PC-3 (cell line): ENCODE data around the gene CDK7. TPM values are rescaled to one million over a fixed set of nuclear protein-coding genes. Genes with fewer than 3 reads are reported as not detected.

ENCODE experiments used
- ATAC-seq: fragments of 200-7000 bp; cut with Tn5 transposase; 2 replicates; pipeline ENCODE4 v1.9.1; 2020; ENCODE audit warnings: mild to moderate bottlenecking, moderate library complexity
- BruUV-seq: library from RNA; stranded (reverse); fragments of 400-500 nt; replicated peaks from 2 replicates; lab custom pipeline; 2021; lab: Mats Ljungman, UMichigan
- CTCF ChIA-PET: fragments of 300-600 bp; sonication (Branson Sonifier 250); formaldehyde crosslinking; loops from one replicate; lab custom pipeline; 2022; ENCODE audit warnings: antibody characterized with exemption; lab: Charles Lee
- POLR2A ChIA-PET: fragments of 300-600 bp; sonication (Branson Sonifier 250); formaldehyde crosslinking; loops from one replicate; lab custom pipeline; 2022; ENCODE audit warnings: antibody characterized with exemption; ENCODE audit not compliant: unreplicated experiment; lab: Charles Lee
- DNase-seq: peaks from one replicate; pipeline ENCODE4 v3.0.0-alpha.2; 2015
- H2AFZ ChIP-seq: fragments of 300-600 bp; sonication (generic); 2 replicates; pipeline ENCODE4 v1.6.0; 2016; ENCODE audit warnings: antibody characterized with exemption, low read length
- H3F3A ChIP-seq: fragments of 300-600 bp; sonication (generic); one replicate; pipeline ENCODE4 v1.6.0; 2017; ENCODE audit warnings: antibody characterized with exemption, low read length, control low read depth, mild to moderate bottlenecking; ENCODE audit not compliant: unreplicated experiment
- H3K27ac ChIP-seq: fragments of 300-600 bp; sonication (generic); 2 replicates; pipeline ENCODE4 v1.5.1; 2016; ENCODE audit warnings: mild to moderate bottlenecking, low read length
- H3K27me3 ChIP-seq: fragments of 300-600 bp; sonication (generic); 2 replicates; pipeline ENCODE4 v1.6.1; 2016; ENCODE audit warnings: low read length, mixed read lengths
- H3K36me3 ChIP-seq: fragments of 300-600 bp; sonication (generic); 2 replicates; pipeline ENCODE4 v1.6.1; 2016; ENCODE audit warnings: low read depth, mixed run types, low read length, mixed read lengths
- H3K4me1 ChIP-seq: fragments of 300-600 bp; sonication (generic); 2 replicates; pipeline ENCODE4 v1.5.1; 2016; ENCODE audit warnings: low read length; ENCODE audit not compliant: insufficient read depth
- H3K4me2 ChIP-seq: fragments of 300-600 bp; sonication (generic); 2 replicates; pipeline ENCODE4 v1.6.0; 2016; ENCODE audit warnings: low read length
- H3K4me3 ChIP-seq: fragments of 300-600 bp; sonication (generic); 2 replicates; pipeline ENCODE4 v1.5.1; 2016; ENCODE audit warnings: mild to moderate bottlenecking, low read length, mixed read lengths
- H3K79me2 ChIP-seq: fragments of 300-600 bp; sonication (generic); 2 replicates; pipeline ENCODE4 v1.6.1; 2017; ENCODE audit warnings: low read length, mixed read lengths
- H3K9ac ChIP-seq: fragments of 300-600 bp; sonication (generic); 2 replicates; pipeline ENCODE4 v1.6.0; 2016; ENCODE audit warnings: mild to moderate bottlenecking, low read length
- H3K9me2 ChIP-seq: fragments of 300-600 bp; sonication (generic); replicated peaks from 2 replicates; pipeline ENCODE4 v1.6.1; 2016; ENCODE audit warnings: mixed run types, low read length, mixed read lengths
- H3K9me3 ChIP-seq: fragments of 300-600 bp; sonication (generic); 2 replicates; pipeline ENCODE4 v1.6.1; 2016; ENCODE audit warnings: low read length, mixed read lengths
- H4K20me1 ChIP-seq: fragments of 300-600 bp; sonication (generic); 2 replicates; pipeline ENCODE4 v1.6.1; 2016; ENCODE audit warnings: low read length, mixed read lengths
- CTCF ChIP-seq: fragments of 300-600 bp; sonication (generic); conservative IDR thresholded peaks from 2 replicates; pipeline ENCODE4 v1.5.1; 2017; ENCODE audit warnings: antibody characterized with exemption, low read depth, mild to moderate bottlenecking, low read length
- EZH2 ChIP-seq: fragments of 300-600 bp; sonication (generic); IDR thresholded peaks from one replicate; pipeline ENCODE4 v1.6.1; 2017; ENCODE audit warnings: antibody characterized with exemption, mild to moderate bottlenecking, low read length; ENCODE audit not compliant: unreplicated experiment
- EZH2phosphoT487 ChIP-seq: fragments of 300-600 bp; sonication (generic); IDR thresholded peaks from 2 replicates; pipeline ENCODE4 v1.6.1; 2018; ENCODE audit warnings: mild to moderate bottlenecking, antibody characterized with exemption, low read length, borderline replicate concordance
- intact Hi-C: fragments of 100-400 bp; cut with micrococcal nuclease; formaldehyde crosslinking; loops from 2 replicates; pipeline ENCODE4 v1.9.0; 2023
- total RNA-seq: library from RNA; depleted of rRNA; stranded (reverse); fragments of >200 nt; gene quantifications from 2 replicates; pipeline ENCODE4 v1.2.3, GENCODE V29; 2014

CDK7 gene
- total RNA-seq, 1 experiment from 2014 or later: 26.6 TPM

- H3K27ac ChIP-seq: no peak overlapping the region
- no peak overlapping the region for H2AFZ ChIP-seq
- H3K27me3 ChIP-seq: no peaks in the 10 kb centered on the region
- DNase-seq (no peak), ATAC-seq (no peak; the same call in 1 of the 2 replicates)
- H3K9ac ChIP-seq: no peak overlapping the region
- H3K36me3 ChIP-seq: peaks cover 13% of the 10 kb centered on the region; the same call in 1 of the 2 replicates
- no peaks in the 10 kb centered on the region for H3K9me2 ChIP-seq
- no peaks in the 10 kb centered on the region for H4K20me1 ChIP-seq
- H3F3A ChIP-seq: peaks cover 2% of the 10 kb centered on the region
- TF ChIP-seq EZH2 (no peak), CTCF (no peak), EZH2phosphoT487 (no peak)
- H3K4me2 ChIP-seq: no peak overlapping the region
- H3K4me1 ChIP-seq: no peaks in the 10 kb centered on the region
- H3K4me3 ChIP-seq: no peak overlapping the region
- intact Hi-C loops: no loop called here
- BruUV-seq: no TSS peak
- POLR2A ChIA-PET: no interaction called here
- H3K79me2 ChIP-seq: no peaks in the 10 kb centered on the region
- CTCF ChIA-PET: interaction anchor here (0.8 kb wide), 1 partner anchor 178 kb away, joined by 3 read pairs; no protein-coding TSS in a partner anchor
- no peaks in the 10 kb centered on the region for H3K9me3 ChIP-seq
These were observed 36.2 kb downstream of the CDK7 start for GRCh38 chr5:69270840-69271239.

DNA sequence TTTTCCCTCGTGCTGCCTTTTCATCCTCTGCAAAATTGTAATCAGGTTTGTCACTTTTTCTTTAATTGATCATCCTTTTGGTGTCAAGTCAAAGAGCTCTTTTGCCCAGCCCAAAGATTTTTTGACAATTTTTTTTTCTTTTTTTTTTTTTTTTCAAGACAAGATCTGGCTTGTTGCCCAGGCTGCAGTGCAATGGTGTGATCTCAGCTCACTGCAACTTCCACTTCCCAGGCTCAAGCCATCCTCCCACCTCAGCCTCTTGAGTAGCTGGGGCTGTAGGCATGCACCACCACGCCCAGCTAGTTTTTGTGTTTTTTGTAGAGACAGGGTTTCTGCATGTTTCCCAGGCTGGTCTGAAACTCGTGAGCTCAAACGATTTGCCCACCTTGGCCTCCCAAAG, 36.7 kb downstream of the CDK7 start:
- Histone ChIP-seq H3F3A (peaks cover 2% of the 10 kb centered on the region), H3K79me2 (no peaks in the 10 kb centered on the region), H3K9me2 (no peaks in the 10 kb centered on the region), H3K27me3 (no peaks in the 10 kb centered on the region), H2AFZ (no peak overlapping the region), H3K27ac (no peak overlapping the region), H4K20me1 (no peaks in the 10 kb centered on the region), H3K4me3 (no peak overlapping the region), H3K9ac (no peak overlapping the region), H3K4me2 (no peak overlapping the region), H3K4me1 (no peaks in the 10 kb centered on the region), H3K9me3 (no peaks in the 10 kb centered on the region), H3K36me3 (peaks cover 13% of the 10 kb centered on the region; the same call in 1 of the 2 replicates)
- CTCF ChIA-PET: interaction anchor here (0.8 kb wide), 2 partner anchors 63 to 178 kb away, joined by 3 to 4 read pairs; no protein-coding TSS in a partner anchor
- ATAC-seq (no peak), DNase-seq (peak; percentile 2)
- POLR2A ChIA-PET: interaction anchor here (0.6 kb wide), 1 partner anchor 10 kb away, joined by 16 read pairs; no protein-coding TSS in a partner anchor
- intact Hi-C loops: no loop called here
- TF ChIP-seq CTCF: no peak
- no peak for TF ChIP-seq EZH2
- TF ChIP-seq EZH2phosphoT487: no peak
- BruUV-seq: no TSS peak

DNA sequence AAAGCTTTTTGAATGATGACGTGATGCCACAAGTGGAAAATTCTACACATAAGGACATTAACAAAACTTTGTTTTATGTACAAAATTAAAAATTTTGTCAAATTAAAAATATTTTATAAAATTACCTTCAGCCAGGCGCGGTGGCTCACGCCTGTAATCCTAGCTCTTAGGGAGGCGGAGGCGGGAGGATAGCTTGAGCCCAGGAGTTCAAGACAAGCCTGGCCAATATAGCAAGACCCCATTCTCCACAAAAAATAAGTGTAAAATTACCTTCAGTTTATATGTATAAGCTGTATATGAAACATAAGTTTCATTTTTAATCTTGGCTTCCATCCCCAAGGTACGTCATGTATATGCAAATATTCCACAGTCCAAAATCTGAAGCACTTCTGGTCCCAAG, 40.9 kb downstream of the CDK7 start:
- Histone ChIP-seq H3K27me3 (no peaks in the 10 kb centered on the region), H2AFZ (no peak overlapping the region), H3K4me2 (no peak overlapping the region), H3K9me2 (no peaks in the 10 kb centered on the region), H3F3A (peaks cover 1% of the 10 kb centered on the region), H3K36me3 (peaks cover 13% of the 10 kb centered on the region; the same call in 1 of the 2 replicates), H3K4me3 (no peak overlapping the region), H3K9ac (no peak overlapping the region), H3K79me2 (no peaks in the 10 kb centered on the region), H3K9me3 (no peaks in the 10 kb centered on the region), H3K27ac (no peak overlapping the region), H3K4me1 (no peaks in the 10 kb centered on the region), H4K20me1 (no peaks in the 10 kb centered on the region)
- no TSS peak for BruUV-seq
- ChIA-PET CTCF (no interaction called here), POLR2A (no interaction called here)
- no peak for TF ChIP-seq CTCF
- TF ChIP-seq EZH2phosphoT487: no peak
- no peak for ATAC-seq
- no peak for DNase-seq
- intact Hi-C loops: no loop called here
